ENCODE results near the gene PRDM10. TPM values are rescaled to one million over a fixed set of nuclear protein-coding genes. Genes with fewer than 3 reads are reported as not detected.

PRDM10 gene, protein sequence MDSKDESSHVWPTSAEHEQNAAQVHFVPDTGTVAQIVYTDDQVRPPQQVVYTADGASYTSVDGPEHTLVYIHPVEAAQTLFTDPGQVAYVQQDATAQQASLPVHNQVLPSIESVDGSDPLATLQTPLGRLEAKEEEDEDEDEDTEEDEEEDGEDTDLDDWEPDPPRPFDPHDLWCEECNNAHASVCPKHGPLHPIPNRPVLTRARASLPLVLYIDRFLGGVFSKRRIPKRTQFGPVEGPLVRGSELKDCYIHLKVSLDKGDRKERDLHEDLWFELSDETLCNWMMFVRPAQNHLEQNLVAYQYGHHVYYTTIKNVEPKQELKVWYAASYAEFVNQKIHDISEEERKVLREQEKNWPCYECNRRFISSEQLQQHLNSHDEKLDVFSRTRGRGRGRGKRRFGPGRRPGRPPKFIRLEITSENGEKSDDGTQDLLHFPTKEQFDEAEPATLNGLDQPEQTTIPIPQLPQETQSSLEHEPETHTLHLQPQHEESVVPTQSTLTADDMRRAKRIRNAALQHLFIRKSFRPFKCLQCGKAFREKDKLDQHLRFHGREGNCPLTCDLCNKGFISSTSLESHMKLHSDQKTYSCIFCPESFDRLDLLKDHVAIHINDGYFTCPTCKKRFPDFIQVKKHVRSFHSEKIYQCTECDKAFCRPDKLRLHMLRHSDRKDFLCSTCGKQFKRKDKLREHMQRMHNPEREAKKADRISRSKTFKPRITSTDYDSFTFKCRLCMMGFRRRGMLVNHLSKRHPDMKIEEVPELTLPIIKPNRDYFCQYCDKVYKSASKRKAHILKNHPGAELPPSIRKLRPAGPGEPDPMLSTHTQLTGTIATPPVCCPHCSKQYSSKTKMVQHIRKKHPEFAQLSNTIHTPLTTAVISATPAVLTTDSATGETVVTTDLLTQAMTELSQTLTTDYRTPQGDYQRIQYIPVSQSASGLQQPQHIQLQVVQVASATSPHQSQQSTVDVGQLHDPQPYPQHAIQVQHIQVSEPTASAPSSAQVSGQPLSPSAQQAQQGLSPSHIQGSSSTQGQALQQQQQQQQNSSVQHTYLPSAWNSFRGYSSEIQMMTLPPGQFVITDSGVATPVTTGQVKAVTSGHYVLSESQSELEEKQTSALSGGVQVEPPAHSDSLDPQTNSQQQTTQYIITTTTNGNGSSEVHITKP
- 1 to 10 TPM; 3.8 to 6.1 TPM for total RNA-seq
- long read RNA-seq = 0 reads

DNA sequence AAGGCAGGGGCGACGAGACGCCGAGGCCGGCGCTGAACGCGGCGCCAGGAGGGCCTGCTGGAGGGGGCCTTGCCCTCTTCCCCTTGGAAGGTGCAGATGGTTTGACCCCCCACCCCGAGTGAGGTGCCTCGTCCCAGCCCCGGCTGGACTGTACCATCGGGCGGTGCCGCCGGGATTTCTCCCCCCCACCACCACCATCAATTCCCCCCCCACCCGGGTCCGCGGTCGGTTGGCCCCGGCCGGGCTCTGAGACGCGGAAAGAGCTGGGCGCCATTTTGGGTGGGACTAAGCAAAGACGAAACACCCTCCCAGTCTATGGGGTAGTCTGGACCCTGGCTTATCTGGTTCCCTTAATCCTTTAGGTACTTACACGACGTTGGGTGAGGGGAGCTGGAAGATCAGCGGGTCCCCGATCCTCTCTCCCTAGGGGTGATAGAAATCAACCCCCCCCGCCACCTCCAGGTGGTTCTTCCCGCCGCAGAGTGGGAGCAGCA lies at the start of gene PRDM10:
TSS of gene PRDM10 (minus strand) at position 484 of the 494 bp plus-strand sequence. CDS start 41,871 bp downstream, outside the sequence.
- intact Hi-C loops (cut with DNase I) = loop anchor here in 1 of 2 donors (2.0 to 5.0 kb wide), 2 partner anchors 66 to 120 kb away; partner anchors contain the start of gene APLP2
- DNase-seq = peak; percentile 94
- peak; percentile 87 to 88 for ATAC-seq

- no peak for DNase-seq
- intact Hi-C loops (cut with DNase I) = no loop called here
- peak in 1 of 2 donors; percentile 64 for ATAC-seq
Observed at GRCh38 chr11:130051082-130051481, 48.4 kb upstream of the PRDM10 start.

DNA sequence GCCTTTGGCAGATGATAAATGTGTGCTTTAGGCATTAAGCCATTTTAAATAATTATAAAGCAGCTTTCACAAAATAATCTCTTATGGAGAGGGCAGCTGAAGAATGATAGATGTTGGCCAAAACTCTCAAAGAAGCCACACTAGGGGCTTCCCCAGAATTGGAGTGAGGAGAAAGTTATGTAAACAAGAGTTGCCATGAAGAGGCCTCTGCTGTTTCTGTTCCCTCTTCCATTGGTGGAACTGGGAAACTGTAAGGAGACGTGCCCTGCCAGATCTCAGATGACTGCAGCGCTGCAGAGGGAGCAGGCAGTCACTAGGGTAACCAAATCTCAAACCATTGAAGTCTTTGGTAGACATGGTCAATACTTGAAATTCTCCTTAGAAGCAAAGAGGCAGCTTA lies 47.6 kb upstream of the PRDM10 start:
- intact Hi-C loops (cut with DNase I) = no loop called here
- DNase-seq = no peak
- peak; percentile 82 to 87 for ATAC-seq

DNA sequence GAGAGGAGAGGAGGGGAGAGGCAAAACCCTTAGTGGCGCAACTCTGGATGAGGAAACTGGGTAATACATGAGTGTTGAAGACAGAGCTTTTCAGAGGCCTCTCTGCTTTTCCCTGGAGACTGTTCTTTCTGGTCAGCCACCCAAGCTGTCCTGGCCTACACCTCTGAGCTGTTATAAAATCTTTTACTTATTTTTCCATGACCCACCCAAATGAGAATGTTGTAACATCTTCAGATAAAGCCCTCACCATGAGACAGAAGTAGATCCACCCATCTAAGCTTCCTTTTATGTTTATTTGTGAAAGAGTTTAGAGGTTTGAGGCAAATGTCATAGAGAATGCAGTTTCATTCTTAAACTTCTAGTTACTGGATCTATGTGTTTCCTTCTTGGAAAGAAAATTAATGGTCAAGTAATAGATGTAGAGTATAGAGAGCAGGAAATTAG lies 46.7 kb upstream of the PRDM10 start:
- intact Hi-C loops (cut with DNase I) = no loop called here
- no peak for DNase-seq
- ATAC-seq = peak; percentile 44 to 66

DNA sequence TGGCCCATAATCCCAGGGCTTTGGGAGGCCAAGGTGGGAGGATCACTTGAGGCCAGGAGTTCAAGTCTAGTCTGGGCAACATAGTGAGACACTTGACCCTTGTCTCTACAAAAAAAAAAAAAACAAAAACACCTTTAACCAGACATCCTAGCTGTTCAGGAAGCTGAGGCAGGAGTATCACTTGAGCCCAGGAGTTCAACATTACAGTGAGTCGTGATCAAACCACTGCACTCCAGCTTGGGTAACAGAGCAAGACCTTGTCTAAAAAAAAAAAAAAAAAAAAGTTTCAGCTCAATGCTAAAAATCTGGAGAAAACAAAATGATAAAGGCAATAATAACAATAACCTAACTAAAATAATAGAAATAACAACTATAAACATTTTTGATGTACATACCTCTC lies 44.5 kb upstream of the PRDM10 start:
- ATAC-seq (no peak), DNase-seq (no peak)
- intact Hi-C loops (cut with DNase I) = no loop called here

DNA sequence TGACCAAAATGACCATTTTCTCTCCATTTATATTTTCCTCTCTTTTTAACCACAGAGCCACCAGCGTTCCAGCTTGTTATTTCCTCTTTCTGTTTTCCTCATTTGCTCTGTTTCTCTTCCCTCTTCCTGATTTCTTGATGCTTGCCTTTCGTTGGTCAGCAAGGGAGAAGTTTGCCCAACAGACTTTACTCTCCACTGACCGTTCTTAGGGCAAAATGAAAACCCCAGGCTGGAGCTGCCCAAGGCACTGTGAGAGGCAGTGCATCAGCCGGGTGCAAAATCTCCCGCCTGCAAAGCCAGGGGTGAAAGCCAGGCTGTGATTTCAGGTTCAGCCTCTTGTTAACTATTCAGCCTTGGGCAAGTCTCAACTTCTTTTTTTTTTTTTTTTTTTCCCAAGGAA lies 40.9 kb upstream of the PRDM10 start:
- peak in 1 of 2 donors; percentile 63 for ATAC-seq
- DNase-seq = no peak
- intact Hi-C loops (cut with DNase I) = no loop called here

DNA sequence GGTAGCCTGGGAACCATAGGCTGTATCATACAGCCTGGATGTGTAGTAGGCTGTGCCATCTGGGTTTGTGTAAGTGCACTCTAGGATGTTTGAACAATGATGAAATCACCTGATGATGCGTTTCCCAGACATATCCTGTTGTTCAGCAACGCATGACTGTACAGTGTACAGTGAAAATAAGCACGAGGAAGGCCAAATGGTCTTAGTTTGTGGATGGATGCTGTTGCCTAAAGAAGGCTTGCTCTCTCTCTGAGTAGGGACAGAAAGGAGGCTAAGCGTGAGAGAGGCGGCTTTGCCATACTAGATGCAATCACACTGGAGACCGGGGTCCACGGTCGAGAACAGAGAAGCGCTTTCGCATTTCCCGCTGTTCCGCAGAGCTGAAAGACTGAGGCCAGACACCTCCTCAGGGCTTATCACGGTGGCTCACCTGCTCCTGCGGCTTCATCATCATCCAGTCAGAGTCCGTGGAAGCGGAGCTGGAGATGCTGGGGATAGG lies 39.5 kb upstream of the PRDM10 start:
- ATAC-seq (peak in 1 of 2 donors; percentile 45), DNase-seq (no peak)
- intact Hi-C loops (cut with DNase I) = no loop called here

GRCh38 chr11:130040281-130040940 lies 37.8 kb upstream of the PRDM10 start:
- ATAC-seq (no peak), DNase-seq (no peak)
- intact Hi-C loops (cut with DNase I) = no loop called here

DNA sequence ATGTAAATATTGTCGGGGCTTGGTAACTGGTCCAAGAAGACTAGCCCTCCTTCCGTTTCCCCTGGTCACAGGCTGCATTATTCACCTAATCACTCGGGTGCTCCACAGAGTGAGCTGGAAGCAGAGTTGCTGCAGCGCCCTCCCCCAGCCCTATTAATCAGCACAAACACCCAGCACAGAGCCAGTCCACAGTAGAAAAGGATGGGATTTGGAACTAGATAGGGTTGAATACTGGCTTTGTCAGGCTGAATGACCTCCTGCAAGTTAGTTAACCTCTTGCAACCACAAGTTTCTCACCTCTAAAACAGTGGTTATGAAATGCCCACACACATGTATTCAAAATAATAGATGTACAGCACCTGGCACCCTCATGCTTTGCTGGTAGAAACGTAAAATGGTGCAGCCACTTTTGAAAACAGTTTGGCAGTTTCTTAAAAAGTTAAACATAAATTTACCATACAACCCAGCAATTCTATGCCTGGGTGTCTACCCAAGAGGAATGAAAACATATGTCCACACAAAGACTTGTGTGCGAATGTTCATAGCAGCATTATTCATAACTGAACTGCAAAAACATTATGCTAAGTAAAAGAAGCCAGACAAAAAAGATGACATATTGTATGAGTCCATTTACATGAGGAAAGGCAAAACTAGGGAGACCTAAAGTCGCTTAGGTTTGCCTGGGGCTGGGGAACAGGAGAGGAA lies 35.4 kb upstream of the PRDM10 start:
- no peak for DNase-seq
- ATAC-seq = no peak
- intact Hi-C loops (cut with DNase I) = no loop called here

DNA sequence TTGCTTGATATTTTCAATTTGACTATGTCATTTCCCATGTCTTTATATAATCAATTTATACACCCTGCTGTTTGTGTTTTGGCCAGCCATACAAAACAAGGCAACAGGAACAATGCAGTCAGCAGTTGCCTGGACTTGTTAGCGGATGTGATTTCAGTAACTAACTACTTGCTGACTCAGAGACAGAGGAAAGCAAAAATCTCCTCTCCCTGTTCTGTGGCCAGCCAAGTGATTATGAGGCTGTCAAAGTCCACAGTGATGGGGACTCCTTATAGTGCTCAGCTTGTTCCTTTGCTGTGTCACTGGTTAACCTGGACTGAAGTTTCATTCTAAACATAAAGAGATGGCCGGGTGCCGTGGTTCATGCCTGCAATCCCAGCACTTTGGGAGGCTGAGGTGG lies 34.4 kb upstream of the PRDM10 start:
- no peak for ATAC-seq
- DNase-seq = no peak
- intact Hi-C loops (cut with DNase I) = no loop called here

GRCh38 chr11:130034236-130034635 lies 31.6 kb upstream of the PRDM10 start:
- no peak for ATAC-seq
- intact Hi-C loops (cut with DNase I) = no loop called here

DNA sequence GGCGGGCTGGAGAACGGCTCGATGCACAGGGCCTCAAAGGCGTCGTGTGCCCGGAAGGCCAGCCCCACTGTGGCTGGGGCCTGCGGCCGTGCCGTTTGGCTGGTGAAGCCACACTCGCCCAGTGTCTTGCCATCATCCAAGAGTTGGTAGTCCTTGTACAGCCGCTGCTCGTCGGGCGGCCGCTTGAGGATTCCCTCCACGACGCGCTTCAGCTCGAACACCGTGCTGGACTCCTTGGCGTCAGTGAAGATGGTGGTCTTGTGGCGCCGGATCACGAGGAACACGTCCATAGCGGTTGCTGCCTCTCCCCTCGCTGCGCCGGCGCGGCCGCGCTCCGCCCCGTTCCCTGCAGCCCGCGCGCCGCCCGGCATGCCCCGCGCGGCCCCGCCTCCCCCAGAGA lies 30.3 kb upstream of the PRDM10 start:
- ATAC-seq = no peak
- intact Hi-C loops (cut with DNase I) = no loop called here
- no peak for DNase-seq

More at GRCh38 chr11:130034236-130034635, 31.6 kb upstream of the PRDM10 start:
- no peak for DNase-seq

GRCh38 chr11:130031945-130032344 lies 29.3 kb upstream of the PRDM10 start:
- ATAC-seq (no peak), DNase-seq (no peak)
- intact Hi-C loops (cut with DNase I) = no loop called here

DNA sequence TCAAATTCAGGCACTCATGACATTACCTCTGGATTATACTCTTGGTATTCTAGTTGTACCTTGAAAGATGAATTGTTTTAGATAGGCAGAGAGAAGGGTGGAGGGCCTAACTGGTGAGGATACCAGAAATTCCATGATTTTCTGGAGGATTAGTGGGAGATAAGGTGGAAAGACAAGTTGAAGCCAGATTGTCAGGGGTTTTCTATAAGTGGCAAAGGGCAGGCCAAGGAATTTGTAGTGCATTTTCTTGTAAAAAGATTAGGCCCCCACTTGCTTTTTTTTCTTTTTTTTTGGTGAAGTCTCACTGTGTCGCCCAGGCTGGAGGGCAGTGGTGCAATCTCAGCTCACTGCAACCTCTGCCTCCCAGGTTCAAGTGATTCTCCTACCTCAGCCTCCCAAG lies 28.4 kb upstream of the PRDM10 start:
- ATAC-seq (no peak), DNase-seq (no peak)
- intact Hi-C loops (cut with DNase I) = no loop called here

GRCh38 chr11:130029137-130029536 lies 26.5 kb upstream of the PRDM10 start:
- ATAC-seq (no peak), DNase-seq (no peak)
- intact Hi-C loops (cut with DNase I) = no loop called here

GRCh38 chr11:130025371-130025770 lies 22.7 kb upstream of the PRDM10 start:
- no peak for ATAC-seq
- intact Hi-C loops (cut with DNase I) = no loop called here
- no peak for DNase-seq

- DNase-seq (no peak), ATAC-seq (no peak)
- intact Hi-C loops (cut with DNase I) = no loop called here
Observed at GRCh38 chr11:130024361-130024760, 21.7 kb upstream of the PRDM10 start.

GRCh38 chr11:130023204-130023603 lies 20.6 kb upstream of the PRDM10 start:
- no peak for ATAC-seq
- intact Hi-C loops (cut with DNase I) = no loop called here

More at GRCh38 chr11:130023204-130023603, 20.6 kb upstream of the PRDM10 start:
- DNase-seq = no peak
